ENCODE results near the gene B3GNT9. TPM values are rescaled to one million over a fixed set of nuclear protein-coding genes. Genes with fewer than 3 reads are reported as not detected.

The B3GNT9 gene
- total RNA-seq, 1 experiment from 2014 or later: 4.0 TPM

DNA sequence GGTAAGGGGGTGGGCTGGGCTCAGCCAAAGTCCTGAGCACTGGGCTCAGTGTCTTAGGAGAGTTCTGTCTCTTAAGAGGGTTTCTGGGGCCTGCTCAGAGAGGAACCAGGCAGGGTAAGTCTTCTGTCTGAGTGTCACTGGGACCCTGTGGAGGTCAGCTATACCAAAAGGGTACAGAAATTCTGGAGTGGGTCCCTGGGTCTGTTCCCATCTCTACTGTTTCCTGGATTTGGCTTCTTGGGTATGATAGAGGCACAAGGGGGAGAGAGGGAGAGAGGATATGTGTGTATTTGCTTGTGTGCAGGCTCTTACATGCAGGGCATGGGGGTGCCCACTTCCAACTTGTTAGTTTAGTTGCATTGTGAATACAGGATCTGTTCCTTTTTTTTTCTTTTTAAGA lies 42.7 kb upstream of the B3GNT9 start:
- no peak for TF ChIP-seq CTCF (conservative IDR thresholded peaks at IDR 0.05)
- no peak for TF ChIP-seq EZH2 (IDR thresholded peaks at IDR 0.05; ENCODE audit: low read depth)
- Histone ChIP-seq H3K4me3 (peak overlapping the region; percentile 92; the same call in 1 of the 2 replicates), H3K9me2 (ENCODE audit: insufficient read depth) (no peaks in the 10 kb centered on the region), H4K20me1 (ENCODE audit: insufficient read depth) (peaks cover 16% of the 10 kb centered on the region), H3K79me2 (ENCODE audit: low read depth) (peaks cover 36% of the 10 kb centered on the region), H3K4me1 (replicated peaks; ENCODE audit: insufficient read depth) (peaks cover 46% of the 10 kb centered on the region), H3K9me3 (ENCODE audit: insufficient read depth, low read depth) (no peaks in the 10 kb centered on the region), H3K4me2 (peak overlapping the region; percentile 96), H3K27ac (no peak overlapping the region), H2AFZ (no peak overlapping the region), H3K27me3 (ENCODE audit: insufficient read depth, low read depth) (no peaks in the 10 kb centered on the region), H3K36me3 (ENCODE audit: low read depth) (peaks cover 25% of the 10 kb centered on the region; the same call in 1 of the 2 replicates), H3F3A (ENCODE audit: insufficient read depth, low read depth) (peaks cover 51% of the 10 kb centered on the region)
- DNase-seq: no peak
- ChIA-PET CTCF (interaction anchor here (0.5 kb wide), 1 partner anchor 15 kb away, joined by 8 read pairs; no protein-coding TSS in a partner anchor), POLR2A (ENCODE audit: unreplicated experiment) (interaction anchor here (0.7 kb wide), 1 partner anchor 75 kb away, joined by 5 read pairs; no protein-coding TSS in a partner anchor)
- no TSS peak for BruUV-seq (replicated peaks)
- intact Hi-C loops (cut with micrococcal nuclease; ENCODE audit: unreplicated experiment): loop anchor here (10.0 kb wide), 2 partner anchors 201 to 271 kb away; partner anchors contain the start of gene TPPP3

DNA sequence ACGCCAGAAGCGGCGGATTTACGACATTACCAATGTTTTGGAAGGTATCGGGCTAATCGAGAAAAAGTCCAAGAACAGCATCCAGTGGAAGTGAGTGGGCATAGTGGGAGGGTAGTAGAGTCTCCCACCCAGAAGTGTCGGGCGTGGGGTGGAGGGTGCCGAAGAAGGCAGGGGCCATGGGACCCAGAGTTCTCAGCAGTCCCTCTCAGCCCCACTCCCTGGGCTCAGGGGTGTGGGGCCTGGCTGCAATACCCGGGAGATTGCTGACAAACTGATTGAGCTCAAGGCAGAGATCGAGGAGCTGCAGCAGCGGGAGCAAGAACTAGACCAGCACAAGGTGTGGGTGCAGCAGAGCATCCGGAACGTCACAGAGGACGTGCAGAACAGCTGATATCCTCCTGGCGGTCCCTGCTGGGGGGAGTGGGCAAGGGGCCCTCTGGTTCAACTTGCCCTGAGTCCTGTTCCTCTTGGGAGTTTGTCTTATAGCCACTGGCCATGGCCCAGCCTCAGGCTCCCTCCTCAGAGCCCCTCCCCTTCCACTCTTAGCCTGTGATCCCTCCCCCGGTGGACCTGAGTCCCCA lies 42.1 kb upstream of the B3GNT9 start:
- H3K79me2 ChIP-seq (ENCODE audit: low read depth): peaks cover 36% of the 10 kb centered on the region
- intact Hi-C loops (cut with micrococcal nuclease; ENCODE audit: unreplicated experiment): loop anchor here (10.0 kb wide), 2 partner anchors 202 to 272 kb away; partner anchors contain the start of gene TPPP3

More for the DNA sequence above, 42.1 kb upstream of the B3GNT9 start:
- no peak for DNase-seq
- Histone ChIP-seq H3K4me3 (peak overlapping the region; percentile 92), H2AFZ (no peak overlapping the region), H3F3A (ENCODE audit: insufficient read depth, low read depth) (peaks cover 44% of the 10 kb centered on the region), H3K27me3 (ENCODE audit: insufficient read depth, low read depth) (no peaks in the 10 kb centered on the region), H3K4me2 (peak overlapping the region; percentile 96), H3K36me3 (ENCODE audit: low read depth) (peaks cover 25% of the 10 kb centered on the region; the same call in 1 of the 2 replicates), H3K9me3 (ENCODE audit: insufficient read depth, low read depth) (no peaks in the 10 kb centered on the region), H3K4me1 (replicated peaks; ENCODE audit: insufficient read depth) (peaks cover 39% of the 10 kb centered on the region), H3K9me2 (ENCODE audit: insufficient read depth) (no peaks in the 10 kb centered on the region), H3K27ac (no peak overlapping the region), H4K20me1 (ENCODE audit: insufficient read depth) (peaks cover 14% of the 10 kb centered on the region)
- no peak for TF ChIP-seq CTCF (conservative IDR thresholded peaks at IDR 0.05)
- no peak for TF ChIP-seq EZH2 (IDR thresholded peaks at IDR 0.05; ENCODE audit: low read depth)
- ChIA-PET CTCF (interaction anchor here (0.5 to 0.7 kb wide), 5 partner anchors 8 to 310 kb away, joined by 3 to 8 read pairs (median 3); no protein-coding TSS in a partner anchor), POLR2A (ENCODE audit: unreplicated experiment) (interaction anchor here (0.7 kb wide), 1 partner anchor 76 kb away, joined by 5 read pairs; no protein-coding TSS in a partner anchor)
- no TSS peak for BruUV-seq (replicated peaks)
